Activated CD8-positive, alpha-beta memory T cell treated with anti-CD3 and anti-CD28 coated beads for 4 hours (primary cell): ENCODE results near the gene WDR38.

Experiments
- DNase-seq, 2 donors: peaks; one replicate each; pipeline ENCODE4 v3.0.0-alpha.2; 2020; ENCODE audit warnings: low read depth in 2 of 2

WDR38 gene

DNA sequence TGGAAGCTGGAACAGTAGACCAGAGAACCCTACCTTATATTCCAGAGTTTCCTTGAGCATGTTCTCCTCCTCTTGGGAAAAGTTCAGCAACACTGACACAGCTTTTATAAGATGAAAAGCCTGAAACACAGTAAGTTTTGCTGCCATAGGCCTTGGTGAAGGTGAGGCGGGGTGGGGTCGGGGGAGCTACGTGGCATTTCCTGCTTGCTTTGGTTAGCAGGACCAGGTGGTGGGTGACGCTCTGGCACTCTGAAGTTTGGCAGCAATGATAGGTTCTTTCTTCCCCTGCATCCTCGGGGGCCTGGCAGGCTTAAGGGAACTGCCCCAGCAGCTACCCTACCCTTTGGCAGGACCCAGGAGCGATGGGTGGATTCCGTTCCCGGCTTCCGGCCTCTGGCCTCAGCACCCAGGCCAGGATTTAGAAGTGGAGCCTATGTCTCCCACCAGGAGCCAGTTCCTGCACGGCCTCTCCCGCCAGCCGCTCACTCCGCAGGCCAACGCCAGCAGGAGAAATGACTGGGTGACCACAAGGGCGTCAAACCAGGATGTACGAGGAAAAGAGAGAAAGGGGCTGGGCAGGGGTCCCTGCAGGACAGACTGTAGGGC is 28.0 kb downstream of the WDR38 start:
- DNase-seq: no peak

DNA sequence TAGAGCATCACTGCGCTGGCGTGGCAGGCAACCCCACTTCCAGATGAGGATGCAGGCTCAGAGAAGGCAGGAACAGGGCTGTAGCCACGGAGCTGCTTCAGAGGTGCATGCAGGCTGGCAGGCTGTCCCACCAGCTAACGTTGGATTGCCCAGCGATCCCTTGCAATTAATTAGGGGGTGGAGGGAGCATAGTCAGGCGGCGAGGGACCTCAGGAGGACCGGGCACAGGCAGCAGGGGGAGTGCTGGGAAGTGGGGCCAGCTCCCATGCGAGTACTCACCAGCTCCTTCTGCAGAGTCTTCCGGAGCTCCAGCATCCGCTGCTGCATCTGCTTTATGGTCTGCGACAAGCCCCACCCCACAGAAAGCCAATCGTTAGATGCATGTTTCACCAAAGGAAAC is 29.0 kb downstream of the WDR38 start:
- DNase-seq: no peak

DNA sequence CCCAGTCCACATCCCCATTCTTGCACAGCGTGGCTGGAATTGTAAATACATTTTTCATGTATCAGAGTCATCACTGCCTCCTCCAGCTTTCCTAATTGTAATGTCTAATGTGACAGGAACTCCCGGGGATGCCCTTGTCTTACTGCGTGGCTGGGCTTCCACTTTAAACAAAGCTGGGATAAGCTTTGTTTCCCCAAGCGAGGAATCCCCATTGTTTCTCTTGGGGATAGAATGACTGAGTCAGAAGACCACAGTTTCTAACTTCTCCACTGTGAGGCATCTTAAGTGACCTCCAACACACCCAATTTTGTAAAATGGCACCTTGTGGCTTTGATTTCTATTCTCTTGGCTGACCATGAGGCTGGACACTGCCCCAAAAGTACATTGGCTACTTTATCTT is 31.1 kb downstream of the WDR38 start:
- DNase-seq: no peak

DNA sequence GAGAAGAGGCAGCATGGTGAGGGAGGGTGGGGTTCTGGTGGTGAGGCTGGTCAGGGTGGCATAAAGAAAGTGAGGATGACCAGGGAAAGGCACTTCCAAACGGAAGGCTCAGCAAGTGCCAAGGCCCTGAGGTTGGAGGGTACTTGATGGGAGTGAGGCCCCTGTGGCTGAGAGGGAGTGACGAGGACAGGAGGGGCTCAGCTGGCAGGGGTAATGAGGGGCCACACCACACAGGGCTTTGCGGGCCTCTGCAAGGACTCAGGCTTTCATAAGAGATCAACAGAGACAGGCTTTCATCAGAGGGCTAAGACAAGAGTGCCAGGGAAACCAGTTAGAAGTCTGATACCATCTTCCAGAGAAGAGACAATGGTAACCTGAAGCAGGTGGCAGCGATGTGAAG is 32.3 kb downstream of the WDR38 start:
- DNase-seq: no peak

DNA sequence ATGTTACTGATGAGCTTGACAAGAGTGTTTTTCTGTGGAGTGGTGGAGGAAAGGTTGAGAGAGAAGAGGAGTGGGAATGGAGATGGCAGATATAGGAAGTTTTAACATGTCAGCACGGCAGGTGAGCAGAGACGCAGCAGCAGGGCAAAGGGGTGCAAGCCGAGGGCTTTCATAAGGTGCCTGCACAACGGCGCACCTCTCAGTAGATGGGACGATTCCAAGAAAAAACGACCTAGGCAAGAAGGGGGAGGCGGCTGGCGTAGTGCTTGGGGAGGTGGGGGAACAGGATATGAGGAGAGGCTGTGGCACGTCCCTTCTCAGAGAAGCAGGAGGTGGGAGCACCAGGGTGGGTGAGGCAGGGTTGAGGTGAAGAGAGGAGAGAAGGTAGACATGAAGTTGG is 33.2 kb downstream of the WDR38 start:
- no peak for DNase-seq

DNA sequence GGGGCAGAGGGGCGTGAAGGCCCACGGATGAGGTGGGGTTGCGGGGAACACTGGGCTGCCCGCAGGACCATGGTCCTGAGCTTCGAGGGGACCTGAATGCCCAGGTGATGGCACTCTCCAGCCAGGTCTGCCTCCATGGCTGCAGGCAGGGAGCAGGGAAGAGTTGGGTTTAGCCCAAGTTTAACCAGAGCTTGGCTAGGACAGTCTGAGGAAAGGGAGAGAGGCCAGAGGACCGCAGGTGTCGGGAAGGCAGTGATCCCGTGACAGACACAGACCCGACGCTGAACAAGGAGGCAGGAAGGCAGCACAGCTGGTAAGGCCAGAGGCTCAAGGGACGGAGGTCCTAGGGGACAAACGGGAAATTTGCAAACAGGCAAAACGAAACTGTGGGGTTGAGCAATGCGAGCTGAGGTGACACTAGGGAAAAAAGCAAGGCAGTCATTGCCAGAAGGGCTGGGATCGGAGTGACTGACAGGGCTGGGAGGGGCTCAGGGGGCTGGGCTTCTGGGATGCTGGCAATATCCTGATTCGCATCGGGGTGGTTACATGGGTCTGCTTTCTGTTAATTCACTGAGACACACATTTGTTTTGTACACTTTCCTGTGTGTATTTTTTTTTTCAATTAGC is 33.7 kb downstream of the WDR38 start:
- DNase-seq: no peak

DNA sequence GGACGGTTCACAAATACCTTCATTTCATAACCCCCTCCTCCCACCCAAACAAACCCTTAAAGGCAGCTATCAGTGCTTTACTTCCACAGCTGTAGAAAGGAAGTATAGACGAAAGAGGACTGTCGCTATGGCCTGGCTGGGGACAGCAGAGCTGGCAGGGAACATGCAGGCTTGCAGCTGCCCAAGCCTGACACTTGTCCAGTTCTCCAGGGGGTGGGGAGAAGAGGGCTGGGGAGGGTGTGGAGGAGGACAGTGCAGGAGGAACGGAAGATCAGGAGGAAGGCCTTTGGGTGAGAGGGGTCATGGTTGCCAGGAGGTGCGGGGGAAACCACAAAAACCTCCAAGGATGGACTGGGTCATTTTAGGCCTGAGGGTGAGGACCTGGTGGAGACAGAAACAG is 34.6 kb downstream of the WDR38 start:
- no peak for DNase-seq

- DNase-seq: no peak
Observed at GRCh38 chr9:124889006-124889405, 35.7 kb downstream of the WDR38 start.

DNA sequence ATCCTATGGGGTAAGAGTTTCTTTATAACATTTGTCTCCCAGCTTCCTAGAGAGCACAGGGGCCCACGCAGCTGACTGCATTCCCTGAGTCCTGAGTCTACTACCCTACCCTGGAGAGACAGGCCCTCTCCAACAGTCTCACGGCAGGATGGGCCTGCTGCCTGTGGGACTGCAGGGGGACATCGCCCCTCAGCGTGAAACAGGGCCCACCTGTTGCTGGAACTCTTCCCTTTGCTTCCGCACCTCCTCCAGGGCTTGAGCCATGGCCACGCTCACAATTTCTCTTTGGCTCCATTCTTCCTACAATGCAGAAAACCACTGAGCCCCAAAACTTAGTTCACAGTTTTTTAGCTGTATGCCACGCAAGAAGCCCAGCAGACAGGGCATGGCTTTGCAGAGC is 36.9 kb downstream of the WDR38 start:
- DNase-seq: no peak

GRCh38 chr9:124894035-124894740 is 40.9 kb downstream of the WDR38 start:
- DNase-seq: no peak

DNA sequence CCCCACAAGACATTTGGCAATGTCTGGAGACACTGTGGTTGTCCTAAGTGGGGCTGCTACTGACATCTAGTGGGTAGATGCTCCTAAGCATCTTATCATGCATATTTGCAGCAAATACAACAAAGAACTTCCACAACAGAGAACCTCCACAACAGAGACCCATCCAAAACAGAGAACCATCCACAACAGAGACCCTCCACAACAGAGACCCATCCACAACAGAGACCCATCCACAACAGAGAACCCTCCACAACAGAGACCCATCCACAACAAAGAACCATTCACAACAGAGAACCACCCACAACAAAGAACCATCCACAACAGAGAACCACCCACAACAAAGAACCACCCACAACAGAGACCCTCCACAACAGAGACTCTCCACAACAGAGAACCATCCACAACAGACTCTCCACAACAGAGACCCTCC is 41.5 kb downstream of the WDR38 start:
- DNase-seq: no peak

DNA sequence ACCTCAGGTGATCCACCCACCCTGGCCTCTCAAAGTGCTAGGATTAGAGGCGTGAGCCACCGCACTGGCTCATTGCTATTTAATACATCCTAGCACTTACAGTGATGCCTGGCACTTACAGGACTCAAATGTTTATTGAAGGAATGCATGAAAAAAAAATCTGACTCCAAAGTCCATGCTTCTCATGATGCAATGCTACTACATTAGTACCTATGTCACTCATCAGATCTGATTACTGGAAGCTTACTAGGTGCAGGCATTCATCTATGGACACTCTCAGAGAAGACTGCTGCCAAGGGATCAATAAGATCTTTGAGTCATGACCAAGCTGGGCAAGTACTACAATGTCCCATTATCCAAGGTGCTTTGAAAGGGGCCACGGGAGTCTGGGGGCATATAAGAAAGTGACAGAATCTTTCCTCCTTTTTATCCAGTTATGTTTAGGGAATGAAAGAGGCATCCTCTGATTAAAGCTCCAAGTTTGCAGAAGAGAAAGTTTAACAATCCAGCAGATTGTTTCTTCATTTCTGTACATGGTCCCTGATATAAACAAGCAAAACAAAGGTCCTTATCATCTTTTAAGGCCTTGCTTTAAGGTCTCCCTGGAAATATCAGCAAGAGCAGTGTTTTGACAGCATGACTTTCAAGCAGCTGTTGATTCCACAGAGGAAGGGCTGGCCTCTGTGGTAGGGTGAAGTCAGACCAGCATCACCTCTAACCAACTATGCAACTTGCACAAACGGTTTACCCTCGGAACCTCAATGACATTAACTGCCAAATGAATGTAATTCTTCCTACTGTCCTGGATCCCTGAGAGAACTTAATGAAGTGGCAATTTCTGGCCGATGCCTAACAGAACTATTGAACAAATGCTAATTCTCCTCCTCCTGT is 44.6 kb downstream of the WDR38 start:
- no peak for DNase-seq

DNA sequence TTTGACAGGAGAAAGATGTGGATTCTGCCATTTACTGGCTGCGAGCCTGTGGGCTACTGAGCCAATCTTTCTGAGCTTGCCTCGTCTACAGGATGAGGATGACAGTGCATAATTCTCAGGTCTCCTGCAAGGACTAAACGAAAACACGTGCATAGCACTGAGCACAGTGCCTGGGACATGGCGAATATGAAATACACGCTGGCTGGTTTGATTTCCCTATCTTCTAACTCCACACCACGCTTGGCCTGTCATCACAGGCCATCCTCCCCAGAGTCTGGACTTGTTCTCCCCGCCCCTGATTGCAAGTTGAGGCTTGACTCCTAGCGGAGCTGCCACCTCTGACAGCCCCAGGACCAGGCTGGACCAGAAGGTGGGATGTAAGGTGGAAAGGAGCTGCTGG is 46.6 kb downstream of the WDR38 start:
- DNase-seq: no peak

DNA sequence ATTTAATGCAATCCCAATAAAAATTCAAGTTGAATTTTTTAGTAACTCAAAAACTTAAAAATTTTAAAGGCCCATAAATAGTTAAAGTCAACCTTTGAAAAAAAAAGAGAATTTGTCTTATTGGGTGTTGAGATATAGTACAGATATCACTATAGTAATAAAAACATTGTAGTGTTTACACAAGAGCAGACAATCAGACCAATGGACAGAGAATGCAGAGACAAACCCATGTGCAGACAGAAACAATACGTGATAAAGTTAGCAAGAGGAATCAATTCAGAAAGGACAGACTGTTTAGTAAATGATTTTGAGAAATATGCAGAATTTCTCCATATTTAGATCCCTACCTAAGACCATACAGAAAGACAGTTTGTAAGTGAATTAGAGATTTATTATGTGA is 53.7 kb downstream of the WDR38 start:
- DNase-seq: no peak
